NCI-H524 (cell line): ENCODE results near the gene STMP1.

ENCODE experiments used
- DNase-seq, 2 experiments: peaks; one replicate each; lab custom pipeline; 2025; lab: John Stamatoyannopoulos, UW

The STMP1 gene

GRCh38 chr7:135697276-135698049, 35.1 kb downstream of the STMP1 start:
- peak; percentile 24 to 56 for DNase-seq

GRCh38 chr7:135704074-135704473, 41.8 kb downstream of the STMP1 start:
- DNase-seq, result no peak

- no peak for DNase-seq
Measured at GRCh38 chr7:135704698-135705097, 42.4 kb downstream of the STMP1 start.

- no peak for DNase-seq
Measured at GRCh38 chr7:135706038-135706742, 43.9 kb downstream of the STMP1 start.

GRCh38 chr7:135706858-135707569, 44.7 kb downstream of the STMP1 start:
- DNase-seq, result no peak

- DNase-seq, result no peak
Measured at GRCh38 chr7:135707570-135707966, 45.3 kb downstream of the STMP1 start.

- no peak for DNase-seq
Measured at GRCh38 chr7:135708041-135708440, 45.7 kb downstream of the STMP1 start.

GRCh38 chr7:135709508-135709907, 47.2 kb downstream of the STMP1 start:
- no peak for DNase-seq

- DNase-seq, result no peak
Measured at GRCh38 chr7:135710417-135711138, 48.3 kb downstream of the STMP1 start.

- no peak for DNase-seq
Measured at GRCh38 chr7:135711139-135711469, 48.8 kb downstream of the STMP1 start.

GRCh38 chr7:135712182-135712782, 50.0 kb downstream of the STMP1 start:
- peak; percentile 16 to 58 for DNase-seq

- no peak for DNase-seq
Measured at GRCh38 chr7:135712796-135713195, 50.5 kb downstream of the STMP1 start.

- DNase-seq, result no peak
Measured at GRCh38 chr7:135713836-135714470, 51.6 kb downstream of the STMP1 start.

GRCh38 chr7:135714534-135715009, 52.3 kb downstream of the STMP1 start:
- DNase-seq, result no peak

- no peak for DNase-seq
Measured at GRCh38 chr7:135715055-135715522, 52.8 kb downstream of the STMP1 start.

- DNase-seq, result no peak
Measured at GRCh38 chr7:135715673-135716072, 53.4 kb downstream of the STMP1 start.

GRCh38 chr7:135716677-135717238, 54.4 kb downstream of the STMP1 start:
- DNase-seq, result peak; percentile 95

- peak; percentile 96 to 98 for DNase-seq
Measured at GRCh38 chr7:135717693-135718092, 55.4 kb downstream of the STMP1 start.

GRCh38 chr7:135718219-135718618, 55.9 kb downstream of the STMP1 start:
- no peak for DNase-seq

GRCh38 chr7:135718794-135719437, 56.6 kb downstream of the STMP1 start:
- DNase-seq, result no peak
